ENCODE results near the gene FAM20C. TPM values are rescaled to one million over a fixed set of nuclear protein-coding genes. Genes with fewer than 3 reads are reported as not detected.

Gene FAM20C
- total and polyA plus RNA-seq, 10 of the 15 experiments (the other 5 are each of a cell fraction or from before 2014, with no cell fraction given): 0.44 TPM; not detected in 9

GRCh38 chr7:309586-310228, 117.3 kb downstream of the FAM20C start:
- RAD21 ChIA-PET (ENCODE audit: unreplicated experiment): no interaction called here
- no peak for DNase-seq (ENCODE audit: low read depth, low spot score)
- no TSS peak for BruUV-seq (replicated peaks)
- POLR2A ChIA-PET: no interaction called here
- WGBS (ENCODE audit: insufficient coverage, insufficient replicate concordance, low lambda C conversion rate, missing lambda C conversion rate): 55% methylated on average over 19 of the region's 19 CpGs
- intact Hi-C loops (cut with micrococcal nuclease; ENCODE audit: unreplicated experiment) (no loop called here), in situ Hi-C loops (cut with MboI) (no loop called here)
- CTCF ChIA-PET: no interaction called here
- no peaks in the 10 kb centered on the region for H3K27me3 ChIP-seq (replicated peaks in 1 of 2; ENCODE audit: control insufficient read depth in 2 of 2, insufficient read depth in 2 of 2, low read length in 1 of 2)
- no peaks in the 10 kb centered on the region for H3K79me2 ChIP-seq (ENCODE audit: control insufficient read depth, insufficient read depth, low read length)
- FAIRE-seq: no peak
- no peak overlapping the region for H3K4me2 ChIP-seq (ENCODE audit: control insufficient read depth, insufficient read depth)
- TF ChIP-seq WRNIP1 (IDR thresholded peaks at IDR 0.05; ENCODE audit: borderline replicate concordance, low read depth, low read length): no peak
- no peak for TF ChIP-seq REST (IDR thresholded peaks at IDR 0.05; ENCODE audit: low read depth, low read length)
- no peak overlapping the region for H3K27ac ChIP-seq (ENCODE audit: control insufficient read depth, insufficient read depth)
- H3K9ac ChIP-seq (ENCODE audit: control insufficient read depth, insufficient read depth, low read length): no peak overlapping the region
- no peak overlapping the region for H2AFZ ChIP-seq (ENCODE audit: control insufficient read depth, low read depth, low read length)
- H3K4me1 ChIP-seq (ENCODE audit: control insufficient read depth, insufficient read depth, low read length): no peaks in the 10 kb centered on the region
- no peaks in the 10 kb centered on the region; the same call in 2 of the 3 replicates for H3K9me3 ChIP-seq (replicated peaks; ENCODE audit: control insufficient read depth, insufficient read depth, low read length)
- no peak overlapping the region for H3K4me3 ChIP-seq
- SMC1A ChIA-PET (ENCODE audit: uncharacterized antibody, unreplicated experiment): no interaction called here
- no peaks in the 10 kb centered on the region for H4K20me1 ChIP-seq (ENCODE audit: control insufficient read depth, insufficient read depth)
- ATAC-seq: no peak
- H3K36me3 ChIP-seq (ENCODE audit: control insufficient read depth in 2 of 2, insufficient read depth in 2 of 2, low read length in 1 of 2): no peaks in the 10 kb centered on the region

Other genes with a start within 250 kb of the FAM20C start
- not detected in 2 replicates for gene FOXL3, start 97.6 kb downstream of the FAM20C start, total RNA-seq (2014; rRNA removed)
- not detected in 2 replicates for gene FOXL3, start 97.6 kb downstream of the FAM20C start, total RNA-seq (2014; rRNA removed; fragmentation: Illumina TruSeq; extraction: Trizol)
- gene FOXL3, start 97.6 kb downstream of the FAM20C start, total RNA-seq (2021): not detected in 2 replicates
- not detected in 2 replicates for gene FOXL3, start 97.6 kb downstream of the FAM20C start, polyA plus RNA-seq (2011; rRNA removed)
- not detected in 2 replicates for gene FOXL3, start 97.6 kb downstream of the FAM20C start, polyA plus RNA-seq (2014; fragmentation: Illumina TruSeq; extraction: Trizol)
- gene FOXL3, start 97.6 kb downstream of the FAM20C start, polyA plus RNA-seq (2014; fragmentation: Nextera tagmentation; extraction: Ambion mirVana): not detected
- gene FOXL3, start 97.6 kb downstream of the FAM20C start, polyA plus RNA-seq (2014; rRNA removed): not detected in 2 replicates
- gene FOXL3, start 97.6 kb downstream of the FAM20C start, polyA plus RNA-seq (2016; fragmentation: Nextera tagmentation; extraction: Ambion mirVana): not detected